Measurements from ENCODE around the gene TMEM52. TPM values are rescaled to one million over a fixed set of nuclear protein-coding genes. Genes with fewer than 3 reads are reported as not detected.

TMEM52 gene
- under 1 TPM in 1 of 3 donors, not detected in 2; 0.41 TPM for total RNA-seq
- 0.14 TPM for total RNA-seq (2013)

GRCh38 chr1:1918901-1919303, at the start of gene TMEM52:
Gene TMEM52 (minus strand): TSS chr1:1919279. CDS start chr1:1919265, 14 bp downstream.
- peak in 2 of 3 donors; percentile 19 to 29 for ATAC-seq
- WGBS (ENCODE audit: insufficient coverage) = under 1% methylated on average over 44 of the region's 44 CpGs
- Mint-ChIP-seq H3K27ac (peak within 1 kb of the TSS; percentile 38 to 79), H3K9me3 (no peaks in the 10 kb centered on the region), H3K4me1 (peaks cover 0 to 7% of the 10 kb centered on the region in 2 donors), H3K4me3 (peak within 1 kb of the TSS; percentile 64), H3K36me3 (no peaks in the 10 kb centered on the region), H3K27me3 (ENCODE audit: low read depth in 2 of 2) (no peaks in the 10 kb centered on the region)
- Histone ChIP-seq H3K36me3 (ENCODE audit: control insufficient read depth, insufficient read depth, low read length) (no peaks in the 10 kb centered on the region), H3K4me3 (ENCODE audit: low read length) (peak within 1 kb of the TSS; percentile 29), H3K27me3 (ENCODE audit: control insufficient read depth, insufficient read depth, low read length) (no peaks in the 10 kb centered on the region), H3K27ac (ENCODE audit: low read length) (peak within 1 kb of the TSS; percentile 46), H3K9me3 (ENCODE audit: control insufficient read depth, insufficient read depth, low read length) (no peaks in the 10 kb centered on the region), H3K4me1 (ENCODE audit: control insufficient read depth, insufficient read depth, low read length) (peaks cover 22% of the 10 kb centered on the region)
- intact Hi-C loops (cut with micrococcal nuclease) = loop anchor here (1.0 kb wide), 1 partner anchor 10 kb away; no protein-coding TSS in a partner anchor
- no peak for DNase-seq
- no peak for TF ChIP-seq CTCF (IDR thresholded peaks at IDR 0.05)

DNA sequence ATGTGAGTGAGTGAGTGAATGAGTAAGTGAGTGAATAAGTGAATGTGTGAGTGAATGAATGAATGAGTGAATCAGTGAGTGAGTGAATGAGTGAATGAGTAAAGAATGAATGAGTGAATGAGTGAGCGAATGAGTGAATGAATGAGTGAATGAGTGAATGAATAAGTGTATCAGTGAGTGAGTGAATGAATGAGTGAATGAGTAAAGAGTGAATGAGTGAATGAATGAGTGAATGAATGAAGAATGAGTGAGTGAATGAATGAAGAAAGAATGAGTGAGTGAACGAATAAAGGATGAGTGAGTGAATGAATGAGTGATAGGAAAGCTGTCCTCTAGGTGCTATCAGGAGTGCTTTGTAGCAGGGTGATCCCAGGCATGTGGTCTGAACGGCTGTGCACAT, 48.8 kb upstream of the TMEM52 start:
- TF ChIP-seq CTCF (IDR thresholded peaks at IDR 0.05) = no peak
- 79% methylated on average over 3 of the region's 3 CpGs for WGBS (ENCODE audit: insufficient coverage)
- Histone ChIP-seq H3K36me3 (ENCODE audit: control insufficient read depth, insufficient read depth, low read length) (no peaks in the 10 kb centered on the region), H3K4me3 (ENCODE audit: low read length) (no peak overlapping the region), H3K27me3 (ENCODE audit: control insufficient read depth, insufficient read depth, low read length) (no peaks in the 10 kb centered on the region), H3K27ac (ENCODE audit: low read length) (no peak overlapping the region), H3K9me3 (ENCODE audit: control insufficient read depth, insufficient read depth, low read length) (no peaks in the 10 kb centered on the region), H3K4me1 (ENCODE audit: control insufficient read depth, insufficient read depth, low read length) (no peaks in the 10 kb centered on the region)
- ATAC-seq (no peak), DNase-seq (no peak)
- intact Hi-C loops (cut with micrococcal nuclease) = no loop called here
- H3K27me3 Mint-ChIP-seq (ENCODE audit: low read depth in 2 of 2) = peaks cover 0 to 6% of the 10 kb centered on the region in 2 donors
- no peaks in the 10 kb centered on the region for H3K4me1 Mint-ChIP-seq
- H3K9me3 Mint-ChIP-seq = no peaks in the 10 kb centered on the region
- H3K4me3 Mint-ChIP-seq = no peak overlapping the region
- no peak overlapping the region for H3K27ac Mint-ChIP-seq
- H3K36me3 Mint-ChIP-seq = no peaks in the 10 kb centered on the region

GRCh38 chr1:1967151-1967550, 48.1 kb upstream of the TMEM52 start:
- H3K4me1 Mint-ChIP-seq = no peaks in the 10 kb centered on the region
- no peak overlapping the region for H3K4me3 Mint-ChIP-seq
- TF ChIP-seq CTCF (IDR thresholded peaks at IDR 0.05) = no peak
- DNase-seq (no peak), ATAC-seq (no peak)
- no peaks in the 10 kb centered on the region for H3K9me3 Mint-ChIP-seq
- Histone ChIP-seq H3K4me3 (ENCODE audit: low read length) (no peak overlapping the region), H3K4me1 (ENCODE audit: control insufficient read depth, insufficient read depth, low read length) (no peaks in the 10 kb centered on the region), H3K27ac (ENCODE audit: low read length) (no peak overlapping the region), H3K27me3 (ENCODE audit: control insufficient read depth, insufficient read depth, low read length) (no peaks in the 10 kb centered on the region), H3K9me3 (ENCODE audit: control insufficient read depth, insufficient read depth, low read length) (no peaks in the 10 kb centered on the region), H3K36me3 (ENCODE audit: control insufficient read depth, insufficient read depth, low read length) (no peaks in the 10 kb centered on the region)
- intact Hi-C loops (cut with micrococcal nuclease) = no loop called here
- H3K36me3 Mint-ChIP-seq = no peaks in the 10 kb centered on the region
- H3K27ac Mint-ChIP-seq = no peak overlapping the region
- peaks cover 0 to 6% of the 10 kb centered on the region in 2 donors for H3K27me3 Mint-ChIP-seq (ENCODE audit: low read depth in 2 of 2)
- 54% methylated on average over 16 of the region's 16 CpGs for WGBS (ENCODE audit: insufficient coverage)

- Histone ChIP-seq H3K4me1 (ENCODE audit: control insufficient read depth, insufficient read depth, low read length) (no peaks in the 10 kb centered on the region), H3K9me3 (ENCODE audit: control insufficient read depth, insufficient read depth, low read length) (no peaks in the 10 kb centered on the region), H3K27ac (ENCODE audit: low read length) (no peak overlapping the region), H3K4me3 (ENCODE audit: low read length) (no peak overlapping the region), H3K27me3 (ENCODE audit: control insufficient read depth, insufficient read depth, low read length) (no peaks in the 10 kb centered on the region), H3K36me3 (ENCODE audit: control insufficient read depth, insufficient read depth, low read length) (no peaks in the 10 kb centered on the region)
- intact Hi-C loops (cut with micrococcal nuclease) = no loop called here
- WGBS (ENCODE audit: insufficient coverage) = 72% methylated on average over 34 of the region's 38 CpGs
- DNase-seq = no peak
- ATAC-seq = no peak
- H3K27me3 Mint-ChIP-seq (ENCODE audit: low read depth in 2 of 2) = peaks cover 9 to 11% of the 10 kb centered on the region in 2 donors
- H3K27ac Mint-ChIP-seq = no peak overlapping the region
- no peak overlapping the region for H3K4me3 Mint-ChIP-seq
- H3K4me1 Mint-ChIP-seq = no peaks in the 10 kb centered on the region
- H3K36me3 Mint-ChIP-seq = no peaks in the 10 kb centered on the region
- TF ChIP-seq CTCF (IDR thresholded peaks at IDR 0.05) = no peak
- H3K9me3 Mint-ChIP-seq = no peaks in the 10 kb centered on the region
Measured at GRCh38 chr1:1966071-1966740, 47.1 kb upstream of the TMEM52 start.

All from natural killer cell (primary cell).